ENCODE data around the gene ESM1. TPM values are rescaled to one million over a fixed set of nuclear protein-coding genes. Genes with fewer than 3 reads are reported as not detected.

Gene ESM1
- total RNA-seq, 4 donors from 2014 or later: 0.36 TPM; not detected in 3

DNA sequence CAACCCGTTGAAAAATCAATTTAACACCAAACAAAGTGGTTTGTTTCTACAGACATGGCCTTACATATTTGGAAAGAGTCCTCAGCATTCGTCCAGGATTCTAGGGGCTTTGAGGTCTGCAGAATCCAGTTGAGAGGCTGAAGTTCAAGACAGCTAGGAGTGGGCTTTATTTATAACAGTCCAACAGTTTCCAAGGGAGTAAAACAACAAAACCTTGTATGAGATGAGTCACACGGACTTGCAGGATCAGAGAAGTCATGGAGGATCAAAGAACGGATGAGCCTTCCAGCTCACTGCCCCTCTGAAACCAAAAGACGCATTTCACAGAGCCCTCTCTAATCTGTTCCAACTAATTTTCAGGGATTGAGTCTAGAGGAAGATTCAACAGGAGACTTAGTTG is 11.1 kb upstream of the ESM1 start:
- DNase-seq (ENCODE audit: low spot score) (no peak), ATAC-seq (ENCODE audit: low FRiP score) (no peak)
- TF ChIP-seq CTCF (IDR thresholded peaks at IDR 0.05): no peak

DNA sequence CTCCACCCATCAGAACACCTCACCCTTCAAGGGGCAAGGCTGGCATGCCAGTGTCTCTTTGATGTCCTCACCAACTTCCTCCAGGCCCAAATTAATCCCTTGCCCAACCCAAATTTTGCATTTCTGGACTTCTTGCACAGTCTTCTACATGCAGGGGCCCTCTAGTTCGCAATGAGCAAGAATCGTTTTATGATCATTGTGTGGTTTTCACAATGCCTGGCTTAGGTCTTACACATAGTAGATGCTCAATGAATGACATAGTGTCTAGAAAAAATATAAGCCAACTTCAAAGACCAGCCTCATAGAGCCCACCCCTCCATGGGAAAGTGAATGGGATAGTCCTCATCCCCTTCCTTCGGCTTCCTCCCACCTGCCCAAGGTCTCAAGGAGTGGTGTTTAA is 9.8 kb upstream of the ESM1 start:
- no peak for TF ChIP-seq CTCF (IDR thresholded peaks at IDR 0.05)
- ATAC-seq (ENCODE audit: low FRiP score) (no peak), DNase-seq (ENCODE audit: low spot score) (no peak)

DNA sequence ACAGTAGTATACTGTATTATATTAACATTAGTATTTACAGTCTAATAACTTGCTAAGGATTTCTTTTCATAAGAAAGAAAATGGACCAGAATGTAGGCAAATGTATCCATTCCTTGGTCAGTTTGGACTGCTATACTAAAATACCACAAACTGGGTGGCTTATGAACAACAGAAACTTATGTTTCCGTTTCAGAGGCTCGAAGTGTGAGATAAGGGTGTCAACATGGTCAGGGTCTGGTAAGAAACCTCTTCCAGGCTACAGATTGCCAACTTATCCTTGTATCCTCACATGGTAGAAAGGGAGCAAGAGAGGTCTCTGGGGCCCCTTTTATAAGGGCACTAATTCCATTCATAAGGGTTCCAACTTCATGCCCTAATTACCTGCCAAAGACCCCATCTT is 9.2 kb upstream of the ESM1 start:
- ATAC-seq (ENCODE audit: low FRiP score): no peak
- TF ChIP-seq CTCF (IDR thresholded peaks at IDR 0.05): no peak
- DNase-seq (ENCODE audit: low spot score): no peak

- ATAC-seq (ENCODE audit: low FRiP score) (no peak), DNase-seq (ENCODE audit: low spot score) (no peak)
- no peak for TF ChIP-seq CTCF (IDR thresholded peaks at IDR 0.05)
These were observed 7.9 kb upstream of the ESM1 start for GRCh38 chr5:54993318-54993717.

GRCh38 chr5:54991416-54991815 is 6.0 kb upstream of the ESM1 start:
- TF ChIP-seq CTCF (IDR thresholded peaks at IDR 0.05): no peak
- no peak for ATAC-seq (ENCODE audit: low FRiP score)

DNA sequence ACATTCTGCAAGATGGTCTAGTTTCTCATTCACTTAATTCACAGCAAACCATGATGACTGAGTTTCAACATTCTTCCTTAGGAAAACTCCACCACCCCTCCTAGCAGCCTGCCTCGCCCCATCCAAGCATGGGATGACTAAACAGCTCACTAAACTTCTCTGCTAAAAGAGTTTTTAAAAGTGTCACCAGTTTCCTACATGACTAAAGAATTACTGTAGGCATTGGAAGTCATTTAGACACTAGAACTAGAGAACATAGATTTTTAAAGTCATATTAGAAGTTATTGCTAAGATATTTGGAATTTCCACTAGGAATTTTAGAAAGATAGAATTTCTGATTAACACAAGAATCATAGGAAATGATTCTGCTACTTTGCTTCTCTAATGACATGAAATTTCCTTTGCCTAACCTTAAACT is 5.5 kb upstream of the ESM1 start:
- DNase-seq (ENCODE audit: low spot score): no peak
- TF ChIP-seq CTCF (IDR thresholded peaks at IDR 0.05): no peak
- no peak for ATAC-seq (ENCODE audit: low FRiP score)

More at GRCh38 chr5:54991416-54991815, 6.0 kb upstream of the ESM1 start:
- DNase-seq (ENCODE audit: low spot score): no peak

DNA sequence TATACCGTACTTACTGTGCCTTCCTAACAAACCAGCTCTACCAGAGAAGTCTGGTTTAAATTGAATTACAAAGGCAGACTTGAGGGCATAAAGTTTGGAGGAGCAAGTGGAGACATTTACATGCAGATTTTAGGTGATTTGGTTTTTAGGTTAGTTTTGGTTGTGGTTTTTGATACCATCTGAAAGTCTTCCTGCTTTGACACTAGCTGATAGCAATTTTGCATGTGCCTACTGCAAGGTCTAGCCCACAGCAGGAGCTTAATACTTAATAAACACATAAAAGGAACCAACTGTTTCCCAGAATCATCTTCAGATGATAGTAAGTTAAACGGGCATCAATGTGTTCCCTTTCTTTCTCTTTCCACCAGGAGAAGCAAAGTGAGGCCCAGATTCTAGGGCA is 3.4 kb upstream of the ESM1 start:
- ATAC-seq (ENCODE audit: low FRiP score): no peak
- TF ChIP-seq CTCF (IDR thresholded peaks at IDR 0.05): no peak
- DNase-seq (ENCODE audit: low spot score): no peak

Data from omental fat pad (tissue), 4 donors.